Neural progenitor cell (in vitro differentiated cells): Measurements from ENCODE around the gene ARHGAP31.

ENCODE experiments used
- CTCF ChIP-seq: fragments of 200-600 bp; sonication (generic); IDR thresholded peaks from 2 replicates; pipeline ENCODE4 v1.5.1; 2017; ENCODE audit warnings: antibody characterized with exemption, mild to moderate bottlenecking
- EZH2phosphoT487 ChIP-seq: fragments of 200-600 bp; sonication (generic); IDR thresholded peaks from 2 replicates; pipeline ENCODE4 v1.6.1; 2017; ENCODE audit warnings: antibody characterized with exemption

- TF ChIP-seq EZH2phosphoT487 (no peak), CTCF (no peak)
Measured at GRCh38 chr3:119258915-119259314, 35.3 kb upstream of the ARHGAP31 start.
